A172 (cell line): ENCODE data around the gene GXYLT1. TPM values are rescaled to one million over a fixed set of nuclear protein-coding genes. Genes with fewer than 3 reads are reported as not detected.
A peak's percentile ranks its signal among the peaks of the same experiment; 100 is the strongest.
"Not testable (repeated sequence)": the region's sequence is repeated elsewhere in the genome, so short reads cannot be mapped to it uniquely, and the experiment has no call there.

Experiments used
- DNase-seq: peaks from one replicate; pipeline ENCODE4 v3.0.0-alpha.2; 2015; ENCODE audit warnings: low spot score
- total RNA-seq: library from RNA; depleted of rRNA; stranded (reverse); fragments of >200 nt; shearing (Covaris generic); gene quantifications from 2 replicates; pipeline ENCODE4 v1.2.3, GENCODE V29; 2014; rRNA removed

GXYLT1 gene
- total RNA-seq, 1 experiment from 2014 or later: 20.7 TPM

- peak; percentile 18 for DNase-seq
Measured at GRCh38 chr12:42097971-42098370, 46.7 kb downstream of the GXYLT1 start.

GRCh38 chr12:42094277-42094676, 50.4 kb downstream of the GXYLT1 start:
- peak; percentile 66 for DNase-seq

DNA sequence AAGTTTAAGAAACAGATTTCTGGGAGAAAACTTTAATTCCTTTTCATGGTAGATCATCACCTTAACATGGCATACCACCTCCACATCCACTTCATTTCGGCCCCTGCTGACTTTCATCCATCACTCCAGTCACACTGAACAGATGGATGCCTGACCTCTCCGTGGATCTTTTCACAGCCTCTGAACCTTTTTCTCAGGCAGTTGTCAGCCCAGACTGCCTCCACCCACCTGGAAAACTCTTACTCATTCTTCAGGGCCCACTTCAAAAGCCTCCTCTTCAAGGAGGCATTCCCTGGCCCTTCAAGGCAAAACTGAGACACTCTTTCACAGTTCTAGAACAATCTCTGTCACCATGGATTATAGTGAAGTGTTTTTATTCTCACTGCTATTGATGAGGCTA, 52.9 kb downstream of the GXYLT1 start:
- DNase-seq: peak; percentile 35

DNA sequence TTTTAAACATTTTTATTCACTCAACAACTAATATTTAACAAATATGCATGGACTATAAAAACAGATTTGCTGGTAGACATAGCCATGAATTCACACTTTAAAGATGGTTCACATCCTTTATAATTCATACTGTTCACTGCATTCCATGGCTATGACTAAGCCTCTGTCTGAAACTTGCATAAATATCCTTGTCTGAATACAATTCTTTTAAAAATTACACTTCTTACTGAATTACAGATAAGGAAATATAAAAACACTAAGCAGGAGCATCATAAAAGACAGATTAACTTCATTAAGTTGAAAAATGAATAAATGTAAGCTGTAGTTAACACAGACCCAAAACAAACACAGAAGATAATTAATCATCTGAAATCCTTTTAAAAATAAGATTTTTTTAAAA, 53.8 kb downstream of the GXYLT1 start:
- peak; percentile 65 for DNase-seq

DNA sequence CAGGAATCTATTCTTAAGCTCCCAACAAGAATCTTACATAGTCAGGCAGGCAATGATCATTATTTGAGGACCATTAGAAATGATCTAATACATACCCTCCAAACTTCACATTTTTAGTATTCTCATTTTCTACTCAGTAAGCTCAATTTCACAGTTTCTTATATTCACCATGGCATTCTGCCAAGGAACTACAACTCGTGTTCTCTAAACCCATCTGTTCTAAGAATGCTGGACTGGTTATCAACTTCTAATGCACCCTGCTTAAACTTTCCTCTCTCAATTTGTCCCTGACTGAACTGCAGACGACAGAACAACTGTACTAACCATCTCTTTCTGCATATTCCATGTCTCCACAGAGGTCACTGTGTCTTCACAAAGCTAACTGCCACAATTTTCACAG, 58.6 kb downstream of the GXYLT1 start:
- DNase-seq: no peak

GRCh38 chr12:42085594-42085993, 59.1 kb downstream of the GXYLT1 start:
- DNase-seq: no peak

- DNase-seq: no peak
Measured at GRCh38 chr12:42084522-42084921, 60.2 kb downstream of the GXYLT1 start.

DNA sequence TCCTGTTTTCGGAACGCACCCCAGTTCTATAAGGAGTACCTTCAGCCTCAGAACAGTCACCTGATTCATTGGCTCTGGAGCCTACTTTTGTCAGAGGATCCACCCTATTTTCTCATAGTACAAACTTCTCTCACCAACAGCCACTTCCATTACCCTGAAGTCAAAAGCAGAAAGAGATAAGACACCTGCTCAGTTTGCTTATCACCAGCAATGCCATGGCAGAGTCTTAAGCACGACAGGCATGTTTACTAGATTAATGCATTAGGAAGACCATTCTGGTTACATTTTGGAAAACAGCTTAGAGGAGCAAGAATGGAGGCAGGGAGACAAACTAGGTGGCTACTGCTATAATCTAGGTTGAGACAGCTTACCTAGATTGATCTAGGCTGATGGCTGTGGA, 67.7 kb downstream of the GXYLT1 start:
- no peak for DNase-seq

- DNase-seq: no peak
Measured at GRCh38 chr12:42070036-42070435, 74.6 kb downstream of the GXYLT1 start.

DNA sequence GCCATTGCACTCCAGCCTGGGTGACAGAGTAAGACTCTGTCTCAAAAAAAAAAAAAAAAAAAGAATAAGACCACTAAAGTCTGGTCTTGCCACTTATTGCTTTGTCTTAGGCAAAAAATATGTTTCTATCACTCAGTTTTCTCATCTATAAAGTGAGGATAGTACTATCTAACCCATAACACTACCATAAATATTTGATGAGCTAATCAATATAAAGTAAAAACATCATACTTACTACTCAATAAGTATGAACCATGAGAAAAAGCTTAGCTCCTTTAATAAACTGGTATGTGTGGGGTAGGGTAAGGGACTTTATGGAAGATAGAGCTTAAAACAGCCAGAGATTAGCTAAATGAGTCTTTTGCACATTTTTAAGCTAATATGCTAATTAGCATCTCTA, 85.5 kb downstream of the GXYLT1 start:
- DNase-seq: no peak

GRCh38 chr12:42056130-42056529, 88.5 kb downstream of the GXYLT1 start:
- DNase-seq: no peak

- no peak for DNase-seq
Measured at GRCh38 chr12:42053456-42053855, 91.2 kb downstream of the GXYLT1 start.

GRCh38 chr12:42048980-42049379, 95.7 kb downstream of the GXYLT1 start:
- not testable (repeated sequence) for DNase-seq

DNA sequence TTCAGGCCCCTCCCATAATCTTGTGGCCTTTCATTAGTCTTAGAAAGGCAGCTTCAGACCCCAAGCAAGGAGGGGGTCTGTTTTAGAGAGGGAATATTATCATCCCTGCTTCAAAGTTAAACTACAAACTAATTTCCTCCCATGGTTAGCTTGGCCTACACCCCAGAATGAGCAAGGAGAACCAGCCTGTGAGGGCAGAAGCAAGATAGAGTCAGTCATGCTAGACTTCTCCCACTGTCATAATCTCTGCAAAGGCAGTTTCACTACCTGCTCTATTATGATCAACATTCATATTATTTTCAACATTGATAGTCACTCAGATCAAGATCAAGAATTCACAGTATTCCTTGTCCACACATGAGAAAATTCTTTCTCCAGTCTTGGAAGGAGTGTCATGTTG, 105.1 kb downstream of the GXYLT1 start:
- no peak for DNase-seq

DNA sequence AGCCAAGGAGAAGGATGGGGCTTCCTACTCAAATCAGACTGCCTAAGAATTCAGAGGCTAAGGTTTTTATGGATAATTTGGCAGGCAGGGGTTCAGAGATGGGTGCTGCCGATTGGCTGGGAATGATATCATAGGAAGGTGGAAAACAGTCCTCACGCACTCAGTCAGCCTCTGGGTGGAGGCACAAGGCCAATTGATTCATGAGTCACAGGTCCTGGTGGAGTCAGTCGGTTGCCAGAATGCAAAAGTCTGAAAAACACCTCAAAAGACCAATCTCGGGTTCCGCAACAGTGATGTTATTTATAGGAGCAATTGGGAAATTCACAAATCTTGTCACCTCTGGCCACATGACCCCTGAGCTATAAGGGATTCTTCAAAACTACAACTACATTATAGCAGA, 105.5 kb downstream of the GXYLT1 start:
- peak; percentile 57 for DNase-seq

DNA sequence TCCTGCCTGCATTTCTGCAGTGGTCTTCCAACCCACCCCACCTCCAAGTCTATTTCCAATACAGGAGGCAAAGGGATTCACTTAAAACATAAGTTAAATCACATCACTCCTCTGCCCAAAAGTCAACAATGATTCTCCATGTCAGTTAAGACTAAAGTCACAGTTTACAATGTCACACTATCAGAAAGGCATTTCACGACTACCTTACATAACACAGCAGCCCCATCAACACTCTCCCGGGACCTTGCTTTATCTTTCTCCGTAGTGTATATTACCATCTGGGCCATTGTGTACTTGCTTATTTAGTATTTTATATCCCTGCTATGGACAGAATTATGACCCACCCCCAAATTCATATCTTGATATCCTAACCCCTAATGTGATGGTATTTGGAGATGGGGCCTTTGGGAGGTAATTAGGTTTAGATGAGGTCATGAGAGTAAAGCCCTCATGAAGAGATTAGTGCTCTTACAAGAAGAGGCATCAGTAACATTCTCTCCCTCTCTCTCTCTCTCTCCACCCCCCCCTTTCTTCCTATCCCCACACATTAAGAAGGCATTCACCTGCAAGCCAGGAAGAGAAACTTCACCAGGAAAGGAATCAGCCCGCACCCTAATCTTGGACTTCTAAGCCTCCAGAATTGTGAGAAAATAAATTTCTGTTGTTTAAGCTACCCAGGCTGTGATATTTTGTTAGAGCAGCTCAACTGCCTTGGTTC, 112.7 kb downstream of the GXYLT1 start:
- no peak for DNase-seq

Other genes starting within 250 kb of the GXYLT1 start
- gene YAF2, start 93.4 kb upstream of the GXYLT1 start, total RNA-seq: 21.2 and 22.7 TPM in 2 replicates
- gene ZCRB1, start 181.2 kb upstream of the GXYLT1 start, total RNA-seq: 47.9 and 90.2 TPM in 2 replicates
- 78.7 and 94.4 TPM in 2 replicates for gene PPHLN1, start 181.3 kb upstream of the GXYLT1 start, total RNA-seq